AML-193 (cell line): Measurements from ENCODE around the gene CHMP5.
A peak's percentile ranks its signal among the peaks of the same experiment; 100 is the strongest.

ENCODE experiments used
- DNase-seq, 2 experiments: peaks; one replicate each; lab custom pipeline; 2025; lab: John Stamatoyannopoulos, UW

The CHMP5 gene

DNA sequence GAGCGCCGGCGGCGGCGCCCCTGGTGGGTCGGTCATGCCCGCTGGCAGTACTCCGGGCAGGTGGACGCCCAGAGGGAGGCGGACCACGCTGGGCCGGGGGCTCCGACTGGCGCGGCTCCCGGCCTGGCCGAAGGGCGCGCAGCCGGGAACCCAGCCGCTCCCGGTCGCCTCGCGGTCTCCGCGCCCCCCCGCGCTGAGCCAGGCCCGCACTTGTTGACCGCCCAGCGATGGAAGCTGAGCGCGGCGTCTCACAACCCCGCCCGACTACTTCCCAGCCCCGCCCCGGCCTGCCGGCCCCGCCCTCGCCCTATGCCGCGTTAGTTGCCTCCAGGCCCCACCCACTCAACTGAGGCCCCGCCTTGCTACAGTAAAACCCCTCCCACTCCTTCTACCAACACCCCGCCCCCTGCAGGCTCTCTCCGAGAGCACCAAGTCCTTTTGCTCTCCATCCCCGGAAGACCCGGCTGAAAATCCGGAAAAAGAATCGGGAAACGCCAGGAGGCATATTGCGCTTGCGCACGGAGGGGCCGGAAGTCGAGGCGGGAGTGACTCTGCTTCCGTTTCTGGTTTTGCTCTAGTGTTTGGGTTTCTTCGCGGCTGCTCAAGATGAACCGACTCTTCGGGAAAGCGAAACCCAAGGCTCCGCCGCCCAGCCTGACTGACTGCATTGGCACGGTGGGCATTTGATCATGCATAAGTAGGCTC lies at the start of gene CHMP5, which contains the start of gene BAG1:
Gene CHMP5, plus strand, starts transcription at position 577 of the 705 bp plus-strand sequence. Its CDS starts 30 bp downstream, at position 607.
Gene BAG1, minus strand, starts transcription at position 236 of the 705 bp plus-strand sequence.
- DNase-seq = peak; percentile 97

DNA sequence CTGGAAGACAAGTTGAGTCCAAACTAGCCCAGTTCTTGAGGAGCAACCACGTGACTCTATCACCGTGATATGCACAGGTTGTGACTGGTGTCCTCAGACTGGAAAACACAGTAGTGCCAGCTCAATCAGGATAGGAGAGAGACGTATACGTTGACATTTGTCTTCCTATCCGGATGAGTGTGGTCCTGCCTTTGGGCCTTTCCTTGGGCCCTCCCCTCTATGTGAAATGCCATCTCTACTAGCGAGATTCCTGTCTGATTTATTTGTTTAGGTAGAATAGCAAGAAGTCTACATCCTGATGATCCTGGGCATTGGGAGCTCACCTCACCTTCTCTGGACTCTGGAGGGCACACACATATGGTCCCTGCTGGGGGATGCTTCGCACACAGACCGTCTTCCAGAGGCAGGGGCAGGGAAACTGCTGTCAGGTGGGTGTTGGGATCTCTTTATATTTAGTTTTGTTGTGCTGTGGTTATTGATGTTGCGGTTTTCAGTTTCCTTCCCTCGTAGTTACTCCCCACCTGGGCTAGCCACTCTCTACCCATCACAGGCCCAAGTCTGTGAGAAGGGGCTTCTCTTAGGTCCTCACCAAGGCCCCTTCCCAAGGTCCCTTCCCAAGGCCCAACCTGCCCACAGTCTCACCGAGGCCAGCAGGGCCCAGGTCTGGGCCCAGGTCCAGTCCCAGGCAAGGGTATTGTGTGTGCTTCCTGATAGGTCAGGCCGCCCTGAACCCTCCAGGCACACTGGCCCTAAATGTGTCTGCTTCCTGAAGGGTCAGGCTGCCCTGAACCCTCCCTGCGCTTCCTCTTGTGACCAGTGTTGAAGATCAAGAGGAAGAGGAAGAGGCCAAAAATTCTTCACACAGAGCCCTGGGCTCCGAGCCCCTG lies 43.9 kb upstream of the CHMP5 start:
- peak; percentile 14 to 15 for DNase-seq

DNA sequence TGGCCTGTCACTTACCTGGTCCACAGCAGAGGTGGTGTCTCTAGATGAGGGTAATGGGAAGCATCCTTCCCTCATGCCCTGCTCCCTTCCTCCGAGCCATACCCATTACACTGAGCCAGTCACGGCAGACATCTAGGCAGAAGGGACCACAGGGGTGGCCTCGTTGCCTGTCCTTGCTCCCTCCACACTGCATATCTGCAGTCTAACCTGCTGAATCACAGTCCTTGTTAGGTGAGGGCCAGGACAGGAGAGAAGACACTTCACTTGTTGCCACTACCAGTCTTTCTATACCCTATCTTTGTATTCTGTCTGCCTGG lies 43.3 kb upstream of the CHMP5 start:
- no peak for DNase-seq

- DNase-seq = no peak
These were observed 42.8 kb upstream of the CHMP5 start for GRCh38 chr9:33222031-33222430.

- no peak for DNase-seq
These were observed 41.2 kb upstream of the CHMP5 start for GRCh38 chr9:33223696-33224095.

DNA sequence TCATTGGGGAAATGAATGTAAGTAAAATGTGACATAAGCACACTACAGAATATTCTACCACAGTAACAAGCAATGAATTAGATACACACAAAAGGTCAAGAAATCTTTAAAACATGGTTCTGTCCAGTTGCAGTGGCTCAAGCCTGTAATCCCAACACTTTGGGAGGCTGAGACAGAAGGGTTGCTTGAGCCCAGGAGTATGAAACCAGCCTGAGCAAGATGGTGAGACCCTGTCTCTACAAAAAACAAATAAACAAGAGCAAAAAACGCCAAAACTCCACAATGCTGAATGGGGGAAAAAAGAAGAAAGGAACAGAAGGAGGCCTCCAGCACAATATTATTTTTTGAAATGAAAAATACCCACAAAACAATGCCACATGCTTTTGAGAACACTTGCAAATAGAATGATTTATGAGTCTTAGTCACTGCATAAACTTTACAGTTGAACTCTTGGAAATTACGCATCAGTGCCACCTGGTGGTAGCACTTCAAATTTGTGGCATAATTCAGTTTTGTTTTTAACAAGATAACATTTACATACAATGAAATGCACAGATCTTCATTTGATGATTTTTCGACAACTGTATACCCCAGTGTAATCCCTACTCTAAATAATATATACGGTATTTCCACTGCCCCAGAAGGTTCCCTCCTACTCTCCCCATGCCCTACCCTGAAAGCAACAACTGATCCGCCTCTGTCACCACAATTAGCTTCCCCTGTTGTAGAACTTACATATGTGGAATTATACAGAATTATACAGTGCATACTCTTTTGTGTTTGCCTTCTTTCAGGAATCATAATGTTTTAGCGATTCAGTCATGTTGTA lies 39.3 kb upstream of the CHMP5 start:
- peak; percentile 66 to 68 for DNase-seq

DNA sequence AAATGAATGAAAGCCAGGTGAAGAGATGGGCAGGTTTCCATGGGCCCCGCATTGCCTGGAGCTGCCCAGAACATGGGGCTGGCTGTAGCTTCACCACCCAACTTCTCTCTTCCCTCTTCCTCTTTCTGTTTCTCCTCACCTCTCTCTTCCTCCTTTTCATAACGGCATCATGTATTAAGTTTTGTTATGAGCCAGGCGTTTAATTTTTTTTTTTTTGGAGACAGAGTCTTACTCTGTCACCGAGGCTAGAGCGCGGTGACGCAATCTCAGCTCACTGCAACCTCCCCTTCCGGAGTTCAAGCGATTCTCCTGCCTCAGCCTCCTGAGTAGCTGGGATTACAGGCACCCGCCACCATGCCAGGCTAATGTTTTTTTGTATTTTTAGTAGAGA lies 37.8 kb upstream of the CHMP5 start:
- DNase-seq = peak; percentile 86 to 91

DNA sequence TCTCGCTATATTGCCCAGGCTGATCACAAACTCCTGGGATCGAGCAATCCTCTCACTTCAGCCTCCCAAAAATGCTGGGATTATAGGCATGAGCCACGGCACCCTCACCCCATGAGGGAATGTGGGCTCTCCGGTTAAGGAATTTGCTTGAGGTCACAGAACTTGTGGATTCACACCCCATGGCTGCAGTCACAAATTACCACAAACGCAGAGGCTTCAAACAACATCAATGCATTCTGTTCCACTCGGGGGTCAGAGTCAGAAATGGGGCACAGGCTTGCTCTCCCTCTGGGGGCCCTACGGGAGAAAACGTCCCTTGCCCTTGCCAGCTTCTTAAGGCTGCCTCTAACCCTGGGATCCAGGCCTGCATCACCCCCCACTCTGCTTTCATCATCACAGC lies 37.1 kb upstream of the CHMP5 start:
- DNase-seq = no peak

DNA sequence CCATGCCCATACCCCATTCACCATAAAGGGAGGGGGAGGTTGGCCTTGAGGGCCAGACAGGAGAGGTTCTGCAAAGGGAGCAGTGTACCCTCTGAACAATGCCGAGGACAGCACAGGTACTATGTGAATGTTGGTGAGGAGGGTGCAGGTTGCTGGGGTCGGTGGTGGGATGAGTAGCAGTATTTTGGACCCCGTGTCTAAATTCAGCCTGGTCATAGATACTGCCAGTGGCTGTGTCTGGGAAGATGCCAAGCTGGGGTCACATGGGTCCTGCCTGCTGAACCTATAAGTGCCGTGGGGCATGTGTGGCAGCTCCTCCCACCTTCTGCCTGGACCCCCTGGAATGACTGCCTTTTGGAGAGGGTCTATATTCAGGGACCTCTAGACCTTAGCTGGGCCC lies 36.2 kb upstream of the CHMP5 start:
- DNase-seq = no peak

GRCh38 chr9:33229359-33230114 lies 35.3 kb upstream of the CHMP5 start:
- no peak for DNase-seq

- no peak for DNase-seq
These were observed 33.9 kb upstream of the CHMP5 start for GRCh38 chr9:33230756-33231622.

GRCh38 chr9:33231623-33231942 lies 33.3 kb upstream of the CHMP5 start:
- DNase-seq = no peak

- DNase-seq = no peak
These were observed 32.0 kb upstream of the CHMP5 start for GRCh38 chr9:33232815-33233214.

GRCh38 chr9:33233626-33234342 lies 31.1 kb upstream of the CHMP5 start:
- no peak for DNase-seq

GRCh38 chr9:33234511-33235467 lies 30.1 kb upstream of the CHMP5 start:
- no peak for DNase-seq

DNA sequence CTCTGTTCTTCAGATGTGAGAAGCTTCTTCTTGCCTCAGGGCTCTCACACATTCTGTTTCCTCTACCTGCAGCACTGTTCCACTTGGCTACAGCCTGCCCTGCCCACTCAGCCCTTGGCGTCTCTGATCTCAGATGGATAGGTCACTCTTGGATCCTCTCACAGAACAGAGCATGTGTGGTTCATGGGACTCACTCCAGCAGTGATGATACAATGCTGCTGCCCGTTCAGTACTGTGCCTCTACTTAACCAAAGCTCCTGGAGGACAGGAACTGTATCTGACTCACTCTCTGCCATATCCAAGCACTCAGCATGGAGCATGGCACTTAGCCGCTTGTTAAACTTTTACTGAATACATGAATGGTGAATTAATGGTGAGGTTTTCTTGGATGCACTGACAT lies 28.3 kb upstream of the CHMP5 start:
- DNase-seq = no peak

GRCh38 chr9:33239921-33240320 lies 24.9 kb upstream of the CHMP5 start, which contains the start of gene SPINK4:
SPINK4 (plus strand) TSS chr9:33240167; CDS start chr9:33240209, 42 bp downstream.
- DNase-seq = no peak

- no peak for DNase-seq
These were observed 23.6 kb upstream of the CHMP5 start for GRCh38 chr9:33241298-33241697.

DNA sequence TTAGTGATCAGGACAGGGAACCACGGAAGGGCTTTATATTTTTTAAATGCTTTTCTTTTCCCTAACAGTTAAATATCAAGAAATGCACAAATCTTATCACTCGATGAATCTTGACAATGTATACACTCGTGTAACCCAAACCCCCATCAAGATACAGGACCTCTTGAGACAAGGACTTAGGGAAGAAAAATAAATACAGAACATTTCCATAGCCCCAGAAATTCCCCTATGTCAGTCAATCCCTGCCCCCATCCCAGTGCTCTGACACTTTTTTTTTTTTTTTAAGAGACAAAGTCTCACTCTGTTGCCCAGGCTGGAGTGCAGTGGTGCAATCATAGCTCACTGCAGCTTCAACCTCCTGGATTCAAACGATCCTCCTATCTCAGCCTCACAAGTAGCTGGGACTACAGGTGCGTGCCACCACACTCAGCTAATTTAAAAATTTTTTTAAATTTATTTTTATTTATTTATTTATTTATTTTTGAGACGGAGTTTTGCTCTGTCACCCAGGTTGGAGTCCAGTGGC lies 22.2 kb upstream of the CHMP5 start:
- no peak for DNase-seq
